GM12865 (cell line): ENCODE data around the gene TOP2B.

Source experiments
- DNase-seq: peaks from one replicate; pipeline ENCODE4 v3.0.0; 2010; ENCODE audit warnings: low read depth
- H3K4me3 ChIP-seq: 2 replicates; pipeline ENCODE4 v1.5.1; 2011; ENCODE audit warnings: mild to moderate bottlenecking, low read depth, low read length, control low read depth
- TF ChIP-seq, protein P1 (sequence below): IDR thresholded peaks from 2 replicates; pipeline ENCODE4 v1.5.1; 2011; ENCODE audit warnings: low read length, control low read depth, low read depth, inconsistent platforms; ENCODE audit not compliant: insufficient read depth; ENCODE audit errors: missing control alignments

Gene TOP2B

DNA sequence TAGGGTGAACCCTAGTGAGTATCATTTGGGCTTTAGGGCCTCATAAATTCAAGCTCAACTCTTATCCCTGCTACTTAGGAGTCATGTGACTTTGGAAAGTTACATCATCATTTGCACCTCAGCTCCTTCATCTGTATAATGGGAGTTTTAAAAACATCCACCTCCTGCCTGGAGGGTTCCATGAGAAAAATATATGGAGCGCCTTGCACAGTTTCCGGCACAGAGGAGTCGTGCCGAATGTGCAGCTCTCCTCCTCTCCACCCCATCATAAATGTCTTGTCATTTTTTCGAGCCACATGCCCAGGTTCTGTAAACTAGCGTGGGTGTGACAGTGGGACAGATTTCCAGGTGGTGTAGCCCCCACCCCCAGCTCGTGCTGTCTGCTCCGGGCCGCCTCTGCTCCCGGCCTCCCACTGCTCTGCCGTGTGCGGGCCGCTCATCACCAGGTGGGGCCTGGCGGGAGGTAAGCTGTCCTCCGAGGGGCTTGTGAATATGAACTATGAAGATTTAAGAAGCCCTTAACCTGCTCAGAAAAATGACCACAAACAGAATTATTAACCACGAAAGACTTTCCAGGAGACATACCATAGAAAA is 90.4 kb downstream of the TOP2B start:
- no peak for DNase-seq
- H3K4me3 ChIP-seq = no peak overlapping the region
- TF ChIP-seq, protein P1, sequence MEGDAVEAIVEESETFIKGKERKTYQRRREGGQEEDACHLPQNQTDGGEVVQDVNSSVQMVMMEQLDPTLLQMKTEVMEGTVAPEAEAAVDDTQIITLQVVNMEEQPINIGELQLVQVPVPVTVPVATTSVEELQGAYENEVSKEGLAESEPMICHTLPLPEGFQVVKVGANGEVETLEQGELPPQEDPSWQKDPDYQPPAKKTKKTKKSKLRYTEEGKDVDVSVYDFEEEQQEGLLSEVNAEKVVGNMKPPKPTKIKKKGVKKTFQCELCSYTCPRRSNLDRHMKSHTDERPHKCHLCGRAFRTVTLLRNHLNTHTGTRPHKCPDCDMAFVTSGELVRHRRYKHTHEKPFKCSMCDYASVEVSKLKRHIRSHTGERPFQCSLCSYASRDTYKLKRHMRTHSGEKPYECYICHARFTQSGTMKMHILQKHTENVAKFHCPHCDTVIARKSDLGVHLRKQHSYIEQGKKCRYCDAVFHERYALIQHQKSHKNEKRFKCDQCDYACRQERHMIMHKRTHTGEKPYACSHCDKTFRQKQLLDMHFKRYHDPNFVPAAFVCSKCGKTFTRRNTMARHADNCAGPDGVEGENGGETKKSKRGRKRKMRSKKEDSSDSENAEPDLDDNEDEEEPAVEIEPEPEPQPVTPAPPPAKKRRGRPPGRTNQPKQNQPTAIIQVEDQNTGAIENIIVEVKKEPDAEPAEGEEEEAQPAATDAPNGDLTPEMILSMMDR = no peak

DNA sequence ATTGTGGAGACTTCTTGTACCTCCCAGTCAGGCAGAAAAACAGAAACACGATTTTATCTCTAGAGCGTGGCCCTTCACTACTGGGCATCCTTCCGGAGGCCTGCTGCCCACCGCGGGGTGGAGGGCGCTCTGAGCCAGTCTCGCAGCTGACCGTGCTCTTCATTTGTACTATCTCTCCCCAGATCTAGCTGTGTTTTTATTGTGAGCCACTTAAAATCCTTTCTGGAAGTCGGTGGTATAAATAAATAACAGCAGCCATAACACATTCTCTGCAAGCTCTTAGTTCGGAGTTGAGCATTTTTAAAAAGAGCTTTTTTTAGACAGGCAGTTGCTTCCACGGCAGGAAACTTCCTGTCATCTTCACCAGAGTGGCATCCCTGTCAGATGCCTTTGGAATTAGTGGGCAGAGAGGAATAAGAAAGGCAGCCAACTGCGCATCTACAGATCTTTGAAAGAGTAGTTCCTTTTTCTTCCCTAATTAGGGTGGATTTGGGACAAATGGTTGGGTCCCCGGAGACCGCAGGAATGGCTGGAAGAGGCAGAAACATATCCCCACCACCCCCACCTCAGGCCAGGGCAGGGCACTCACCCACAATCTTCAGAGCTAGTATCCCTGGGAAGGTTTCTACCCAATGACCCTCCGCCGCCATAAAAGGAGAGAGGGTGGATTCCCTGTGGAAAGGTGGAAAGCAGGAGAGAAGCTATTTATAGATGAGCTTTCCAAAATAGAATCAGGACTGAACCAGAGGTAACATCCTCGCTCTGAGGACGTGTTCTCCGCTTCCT is 91.1 kb downstream of the TOP2B start:
- TF ChIP-seq, protein P1 = no peak
- no peak for DNase-seq
- no peak overlapping the region for H3K4me3 ChIP-seq

DNA sequence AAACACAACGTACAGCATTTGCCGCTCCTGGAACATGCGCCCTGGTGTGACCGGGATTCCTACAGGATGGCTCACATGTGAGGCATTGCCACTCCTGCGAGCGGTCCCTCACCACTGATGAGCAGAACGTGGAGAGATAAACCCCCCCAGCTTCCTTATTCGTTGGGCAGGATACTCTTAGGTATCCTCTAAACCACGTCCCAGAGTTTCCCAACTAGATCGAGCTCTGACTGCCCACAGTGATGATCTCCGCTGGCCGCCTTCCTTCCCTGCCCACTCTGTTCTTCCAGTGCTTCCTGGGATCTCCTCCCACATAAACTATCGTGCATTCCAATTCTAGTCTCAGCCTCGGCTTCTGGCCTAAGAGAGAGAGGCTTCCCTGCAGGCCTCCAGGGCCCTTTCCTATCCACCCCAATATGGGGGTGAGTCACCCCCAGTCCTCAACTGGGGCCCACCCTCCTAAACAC is 91.8 kb downstream of the TOP2B start:
- DNase-seq = no peak
- no peak overlapping the region for H3K4me3 ChIP-seq
- TF ChIP-seq, protein P1 = no peak

DNA sequence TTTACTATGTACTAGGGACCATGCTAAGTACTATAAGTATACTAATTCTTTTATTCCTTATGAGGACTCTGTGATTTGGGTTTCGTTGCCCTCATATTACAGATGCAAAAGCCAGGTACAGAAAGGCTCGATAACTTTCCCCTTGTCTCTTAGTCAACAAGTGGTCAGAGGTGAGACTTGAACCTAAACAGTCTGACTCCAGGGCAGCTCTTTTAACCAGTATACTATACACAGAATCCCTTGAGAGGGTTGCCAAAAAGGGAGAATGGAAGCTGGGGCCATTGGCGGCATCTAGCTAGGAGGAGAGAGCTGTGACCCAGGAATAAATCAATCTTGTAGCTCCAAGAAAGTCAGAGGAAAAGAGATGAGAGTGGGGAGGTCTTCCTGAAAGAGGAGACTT is 92.4 kb downstream of the TOP2B start:
- H3K4me3 ChIP-seq = no peak overlapping the region
- TF ChIP-seq, protein P1 = no peak
- no peak for DNase-seq

DNA sequence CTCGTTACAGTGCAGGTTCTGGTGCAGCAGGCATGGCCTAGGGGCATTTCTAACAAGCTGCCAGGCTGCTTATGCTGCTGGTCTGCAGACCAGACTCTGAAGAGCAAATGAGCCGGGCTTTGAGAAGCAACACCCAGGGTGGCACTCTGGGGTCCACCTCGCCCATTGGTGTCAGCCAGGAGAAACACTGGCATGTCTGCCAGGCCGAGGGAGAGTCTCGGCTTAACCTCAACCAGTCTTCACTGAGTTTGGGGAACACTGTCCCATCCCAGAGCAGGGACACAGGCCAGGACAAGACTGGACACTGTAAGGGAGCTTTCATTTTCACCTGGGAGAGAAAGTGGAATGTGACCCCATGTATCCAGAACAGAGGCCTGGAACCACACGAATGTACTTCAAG is 93.4 kb downstream of the TOP2B start:
- H3K4me3 ChIP-seq = no peak overlapping the region
- TF ChIP-seq, protein P1 = no peak

DNA sequence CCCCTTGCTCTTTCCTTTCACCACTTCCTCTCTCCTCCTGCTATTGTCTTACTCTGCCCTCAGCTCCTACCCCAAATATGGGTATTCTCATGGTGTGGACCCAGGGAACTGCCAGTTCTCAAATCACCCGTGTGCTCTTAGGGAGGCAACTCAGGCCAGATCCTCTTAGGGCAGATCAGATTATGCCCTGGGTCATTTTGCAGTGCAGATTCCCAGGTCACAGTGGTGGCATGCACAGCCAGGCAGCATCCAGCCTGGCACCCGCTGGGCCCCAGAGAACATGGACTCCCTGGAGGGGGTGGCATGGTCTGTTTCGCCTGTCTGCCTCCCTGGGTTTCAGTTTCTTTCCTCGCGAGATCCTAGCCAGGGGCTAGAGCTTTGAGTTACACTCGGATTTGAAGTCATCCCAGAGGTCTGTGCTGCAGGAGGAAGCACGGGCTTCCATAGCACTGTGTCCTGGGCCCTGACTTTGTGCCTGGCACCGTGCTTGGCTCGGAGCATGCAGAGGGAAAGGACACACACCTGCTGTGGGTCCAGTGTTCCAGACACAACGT is 96.1 kb downstream of the TOP2B start:
- H3K4me3 ChIP-seq = no peak overlapping the region
- TF ChIP-seq, protein P1 = no peak
- DNase-seq = no peak

More for the DNA sequence above, 93.4 kb downstream of the TOP2B start:
- DNase-seq = no peak
